ENCODE results near the gene MYRF. TPM values are rescaled to one million over a fixed set of nuclear protein-coding genes. Genes with fewer than 3 reads are reported as not detected.

MYRF gene
- total and polyA plus RNA-seq, 9 of the 15 experiments (the other 6 are each of a cell fraction or from before 2014, with no cell fraction given), result 2.3 to 25.8 (median 7.1) TPM

DNA sequence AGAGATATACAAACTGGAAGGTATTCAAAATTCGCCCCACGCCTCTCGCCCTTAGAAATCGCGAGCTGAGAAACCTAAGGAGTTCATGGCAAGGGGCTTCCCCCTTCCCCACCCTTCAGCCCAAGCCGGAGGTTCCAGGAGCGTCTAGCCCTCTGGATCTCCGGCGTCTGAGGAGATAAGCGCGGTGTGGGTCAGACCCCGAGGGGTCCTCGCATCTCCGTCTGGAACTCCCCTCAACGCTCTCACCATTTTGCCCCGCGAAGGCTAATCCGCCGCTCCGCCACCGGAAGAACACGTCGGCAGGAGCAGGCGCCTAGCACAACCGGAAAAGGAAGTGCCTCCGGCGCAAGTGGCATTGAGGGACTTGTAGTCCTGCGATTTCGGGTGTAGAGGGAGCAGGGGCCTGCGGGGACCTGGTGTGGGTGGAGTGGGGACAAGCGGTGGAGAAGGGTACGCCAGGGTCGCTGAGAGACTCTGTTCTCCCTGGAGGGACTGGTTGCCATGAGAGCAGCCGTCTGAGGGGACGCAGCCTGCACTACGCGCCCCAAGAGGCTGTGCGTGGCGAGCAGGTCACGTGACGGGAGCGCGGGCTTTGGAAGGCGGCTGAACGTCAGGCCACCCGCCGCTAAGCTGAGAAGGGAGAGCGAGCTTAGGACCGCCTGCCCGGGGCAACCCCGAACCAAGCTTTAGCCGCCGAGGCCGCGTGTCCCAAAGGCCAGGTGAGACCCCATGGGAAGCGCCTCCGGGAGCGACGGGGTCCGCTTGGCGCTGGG is 40.1 kb downstream of the MYRF start, which contains the start of the genes FEN1 and TMEM258 (continued):
- TF ChIP-seq CHAMP1 (IDR thresholded peaks at IDR 0.05), result no peak
- TF ChIP-seq ZNF785 (CRISPR knock-in tag; IDR thresholded peaks at IDR 0.05), result no peak
- peak; percentile 82 for TF ChIP-seq ASH1L (IDR thresholded peaks at IDR 0.05; ENCODE audit: borderline replicate concordance, low read depth, partially characterized antibody)
- no peak for TF ChIP-seq ZNF212 (CRISPR knock-in tag; IDR thresholded peaks at IDR 0.05)
- no peak for TF ChIP-seq MCM7 (IDR thresholded peaks at IDR 0.05)
- peak; percentile 3; the same call in 1 of the 2 replicates for TF ChIP-seq TCF3 (CRISPR knock-in tag; IDR thresholded peaks at IDR 0.05)
- TF ChIP-seq RNF2 (IDR thresholded peaks at IDR 0.05), result peak; percentile 34; the same call in 1 of the 2 replicates
- 0 out of 2 replicates have a peak, but pooled peaks have one; percentile 25 for TF ChIP-seq BACH1 (tag; IDR thresholded peaks at IDR 0.05)
- TF ChIP-seq SMARCC2 (IDR thresholded peaks at IDR 0.05; ENCODE audit: low read depth), result no peak
- TF ChIP-seq ZNF830 (CRISPR knock-in tag; IDR thresholded peaks at IDR 0.05), result no peak
- TF ChIP-seq NEUROD1 (IDR thresholded peaks at IDR 0.05; ENCODE audit: borderline replicate concordance, low read depth, low read length, partially characterized antibody), result peak; percentile 54
- no peak for TF ChIP-seq NELFE (IDR thresholded peaks at IDR 0.05; ENCODE audit: insufficient read depth, insufficient read length)
- peak; percentile 77 for TF ChIP-seq TAF9B (IDR thresholded peaks at IDR 0.05; ENCODE audit: partially characterized antibody)
- peak; percentile 83 for TF ChIP-seq ETV1 (tag; conservative IDR thresholded peaks at IDR 0.05; ENCODE audit: low read depth)
- no peak for TF ChIP-seq EP300 (IDR thresholded peaks at IDR 0.05; ENCODE audit: low read length)
- TF ChIP-seq CBX2 (IDR thresholded peaks at IDR 0.05; ENCODE audit: insufficient read depth, low read length, poor library complexity, severe bottlenecking), result no peak
- 0 out of 2 replicates have a peak, but pooled peaks have one; percentile 53 for TF ChIP-seq OTX1 (CRISPR knock-in tag; IDR thresholded peaks at IDR 0.05)
- no peak for TF ChIP-seq FOXJ3 (CRISPR knock-in tag; IDR thresholded peaks at IDR 0.05)
- TF ChIP-seq SUPT5H (IDR thresholded peaks at IDR 0.05), result peak; percentile 93
- no peak for TF ChIP-seq PCBP2 (IDR thresholded peaks at IDR 0.05; ENCODE audit: low read depth, low read length, poor library complexity, severe bottlenecking)
- TF ChIP-seq ZNF592 (IDR thresholded peaks at IDR 0.05), result peak; percentile 82; the same call in 1 of the 2 replicates
- no peak for TF ChIP-seq NCOA4 (IDR thresholded peaks at IDR 0.05; ENCODE audit: partially characterized antibody)
- no peak for TF ChIP-seq ZBTB8A (IDR thresholded peaks at IDR 0.05; ENCODE audit: partially characterized antibody)

Data from K562 (cell line).